HUES48 (cell line): ENCODE measurements around the gene MAGI3.
A peak's percentile ranks its signal among the peaks of the same experiment; 100 is the strongest.

Experiments
- H3K27ac ChIP-seq: one replicate; pipeline ENCODE4 v1.7.0; 2013; ENCODE audit warnings: low read depth, low read length, inconsistent platforms
- H3K27me3 ChIP-seq: 2 replicates; pipeline ENCODE4 v1.6.1; 2013; ENCODE audit warnings: mild to moderate bottlenecking, low read length; ENCODE audit not compliant: control insufficient read depth, insufficient read depth
- H3K36me3 ChIP-seq: 2 replicates; pipeline ENCODE4 v1.6.1; 2013; ENCODE audit warnings: low read length; ENCODE audit not compliant: control insufficient read depth, insufficient read depth
- H3K4me1 ChIP-seq: 2 replicates; pipeline ENCODE4 v1.6.1; 2013; ENCODE audit warnings: mild to moderate bottlenecking, low read length; ENCODE audit not compliant: control insufficient read depth, insufficient read depth
- H3K4me3 ChIP-seq: 2 replicates; pipeline ENCODE4 v1.5.1; 2013; ENCODE audit warnings: mild to moderate bottlenecking, low read depth, low read length
- H3K9ac ChIP-seq: 2 replicates; pipeline ENCODE4 v1.6.1; 2013; ENCODE audit warnings: mild to moderate bottlenecking, low read depth, low read length, moderate library complexity
- H3K9me3 ChIP-seq: 2 replicates; pipeline ENCODE4 v1.6.1; 2013; ENCODE audit warnings: low read length; ENCODE audit not compliant: control insufficient read depth, insufficient read depth

MAGI3 gene

DNA sequence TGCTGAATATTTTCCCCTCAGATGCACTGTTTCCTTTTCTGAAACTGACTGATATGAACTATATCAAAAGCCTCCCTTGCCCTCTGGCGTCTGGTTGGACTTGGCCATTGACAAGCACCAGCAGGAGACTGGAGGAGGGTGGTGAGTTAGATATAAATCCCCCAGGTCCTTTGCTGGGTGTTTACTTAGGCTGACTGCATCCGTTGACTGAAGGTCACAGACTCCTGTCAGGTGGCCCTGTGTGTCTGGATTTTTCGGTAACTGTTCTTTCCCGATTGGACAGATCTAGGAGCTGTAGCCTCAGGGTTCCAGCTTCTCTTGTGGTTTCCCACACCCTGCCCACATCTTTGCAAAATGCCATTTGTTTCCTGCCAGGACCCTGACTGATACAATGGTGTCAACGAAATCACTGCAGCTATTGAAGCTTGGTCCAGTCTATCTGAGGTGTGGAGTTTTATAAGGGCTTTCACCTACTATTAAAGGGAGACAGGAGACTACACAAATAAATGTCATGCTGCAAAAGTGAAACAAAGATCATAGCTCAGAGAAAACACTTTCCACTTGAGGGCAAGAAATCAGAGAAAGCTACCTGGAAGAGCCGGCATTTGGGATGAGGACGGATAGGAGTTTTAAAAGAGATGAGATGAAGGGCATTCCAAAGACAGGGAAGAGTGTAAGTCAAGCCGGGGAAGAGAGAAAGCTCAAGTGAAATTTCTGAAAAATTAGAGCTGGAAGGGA, 1.5 kb upstream of the MAGI3 start:
- H3K27me3 ChIP-seq, result peaks cover 13% of the 10 kb centered on the region
- H3K4me3 ChIP-seq, result peak overlapping the region; percentile 78

DNA sequence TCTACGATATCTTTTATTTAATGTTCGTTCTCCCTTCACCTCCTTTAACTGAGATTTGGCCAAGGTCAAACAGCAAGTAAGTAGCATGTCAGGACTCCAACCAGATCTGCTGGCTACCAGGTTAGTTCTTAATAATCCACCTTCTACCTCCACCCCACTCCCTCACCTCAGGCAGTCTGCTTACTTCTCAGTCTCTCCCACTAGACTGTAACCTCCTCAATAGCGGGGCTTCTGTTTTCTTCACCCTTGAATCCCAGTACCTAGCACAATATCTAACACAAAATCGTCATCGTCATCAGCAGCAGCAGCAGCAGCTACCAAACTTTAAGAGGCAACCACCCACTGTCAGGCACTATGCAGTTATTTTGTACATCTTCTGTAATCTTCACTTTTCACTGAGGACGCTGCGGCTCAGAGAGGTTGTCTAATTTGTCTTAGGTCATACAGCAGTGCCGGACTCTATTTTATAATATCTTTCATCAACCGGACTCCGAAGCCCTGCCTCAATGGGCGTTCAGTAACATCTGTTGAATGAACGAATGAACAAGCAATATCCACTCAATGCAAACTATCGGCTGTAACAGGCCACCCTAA, 859 bp upstream of the MAGI3 start:
- Histone ChIP-seq H3K4me1 (peaks cover 19% of the 10 kb centered on the region), H3K27me3 (peaks cover 13% of the 10 kb centered on the region), H3K27ac (peak overlapping the region; percentile 69), H3K36me3 (no peaks in the 10 kb centered on the region), H3K4me3 (peak overlapping the region; percentile 78), H3K9me3 (no peaks in the 10 kb centered on the region; the same call in 1 of the 2 replicates), H3K9ac (peak overlapping the region; percentile 9)

More for the DNA sequence above, 1.5 kb upstream of the MAGI3 start:
- Histone ChIP-seq H3K9ac (no peak overlapping the region), H3K27ac (no peak overlapping the region), H3K4me1 (peaks cover 18% of the 10 kb centered on the region), H3K9me3 (no peaks in the 10 kb centered on the region; the same call in 1 of the 2 replicates), H3K36me3 (no peaks in the 10 kb centered on the region)

DNA sequence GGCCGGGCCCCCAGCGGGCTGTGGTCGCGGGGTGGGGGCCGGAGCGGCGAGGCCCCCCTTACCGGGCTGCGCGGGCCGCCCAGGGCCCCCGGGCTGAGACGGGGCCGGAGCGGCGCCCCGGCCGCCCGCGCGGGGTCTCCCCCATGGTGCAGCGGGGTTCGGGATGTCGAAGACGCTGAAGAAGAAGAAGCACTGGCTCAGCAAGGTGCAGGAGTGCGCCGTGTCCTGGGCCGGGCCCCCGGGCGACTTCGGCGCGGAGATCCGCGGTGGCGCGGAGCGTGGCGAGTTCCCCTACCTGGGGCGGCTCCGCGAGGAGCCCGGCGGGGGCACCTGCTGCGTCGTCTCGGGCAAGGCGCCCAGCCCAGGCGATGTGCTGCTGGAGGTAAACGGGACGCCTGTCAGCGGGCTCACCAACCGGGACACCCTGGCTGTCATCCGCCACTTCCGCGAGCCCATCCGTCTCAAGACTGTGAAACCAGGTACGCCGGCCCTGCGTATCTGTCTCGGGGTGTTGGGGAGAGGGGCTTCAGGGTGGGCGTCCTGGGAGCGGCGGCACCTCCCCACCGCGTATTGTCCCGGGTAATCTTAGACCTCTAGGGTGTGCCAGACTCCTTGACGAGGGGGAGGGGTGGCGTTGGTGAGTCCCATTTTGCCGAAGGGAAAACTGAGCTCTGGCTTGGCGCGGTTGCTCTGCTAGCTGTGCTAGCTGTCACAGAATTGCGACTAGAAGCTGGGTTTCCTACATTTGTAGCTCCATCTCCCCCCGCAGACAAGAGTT, 745 bp downstream of the MAGI3 start:
- Histone ChIP-seq H3K4me3 (peak overlapping the region; percentile 86), H3K4me1 (peaks cover 22% of the 10 kb centered on the region), H3K9ac (peak overlapping the region; percentile 55), H3K27ac (peak overlapping the region; percentile 86), H3K9me3 (no peaks in the 10 kb centered on the region), H3K36me3 (no peaks in the 10 kb centered on the region), H3K27me3 (peaks cover 13% of the 10 kb centered on the region)

DNA sequence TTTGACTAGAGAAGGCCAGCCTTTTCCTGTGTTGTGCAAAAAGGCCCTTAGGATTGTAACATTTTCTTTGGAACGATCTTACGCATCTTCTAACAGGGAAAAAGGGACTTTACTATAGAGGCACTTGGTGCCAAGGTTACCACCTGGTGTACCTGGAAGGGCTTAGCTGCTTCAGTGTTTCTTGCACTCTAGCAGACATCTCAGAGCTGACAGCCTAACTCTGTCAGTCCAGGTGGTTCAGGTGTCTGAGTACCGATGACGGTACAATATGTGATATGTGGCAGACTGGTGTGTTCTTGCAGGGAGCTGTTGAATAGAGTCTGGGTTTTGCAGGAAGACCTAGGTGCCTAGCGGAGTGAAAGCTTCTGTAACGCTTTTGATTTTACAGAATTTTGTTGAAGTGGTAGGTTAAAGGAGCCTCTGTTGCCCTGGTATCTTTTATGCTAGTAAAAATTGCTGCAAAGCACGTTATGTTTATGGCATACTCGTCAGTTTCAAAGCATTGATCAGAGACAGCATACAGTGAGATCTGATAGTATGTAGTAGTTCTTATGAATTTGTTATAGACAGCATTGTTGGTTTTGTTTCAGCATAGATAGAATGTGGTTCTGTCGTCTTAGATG, 1.4 kb downstream of the MAGI3 start:
- Histone ChIP-seq H3K9me3 (no peaks in the 10 kb centered on the region), H3K9ac (no peak overlapping the region), H3K4me1 (peaks cover 22% of the 10 kb centered on the region), H3K27me3 (peaks cover 13% of the 10 kb centered on the region), H3K4me3 (peak overlapping the region; percentile 86), H3K27ac (no peak overlapping the region), H3K36me3 (no peaks in the 10 kb centered on the region)

DNA sequence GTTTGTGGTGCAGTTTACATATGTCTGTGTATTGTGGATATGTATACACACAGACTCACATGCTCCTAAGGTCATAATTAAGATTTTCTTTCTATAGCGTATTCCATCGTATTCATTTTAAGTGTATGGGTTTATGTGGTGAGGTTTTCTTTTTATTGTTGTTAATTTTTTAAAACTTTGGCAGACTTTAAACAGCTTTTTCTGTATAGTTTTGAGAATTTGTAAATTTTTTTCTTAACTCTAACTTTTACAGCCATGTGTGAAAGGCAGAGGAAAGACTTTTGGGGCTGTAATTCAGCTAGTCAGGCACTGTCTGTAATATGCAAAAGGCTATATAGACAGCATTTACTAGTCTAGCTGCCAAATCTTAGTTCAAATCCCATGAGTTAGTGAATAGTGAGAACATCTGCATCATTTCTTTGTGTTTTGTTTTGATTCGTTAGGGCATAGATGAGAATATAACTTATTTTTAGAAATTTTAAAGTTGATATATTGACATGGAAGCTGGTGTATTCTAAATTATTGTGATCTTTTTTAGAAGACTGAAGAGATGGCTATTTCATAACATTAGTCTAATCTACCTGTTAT, 2.3 kb downstream of the MAGI3 start:
- Histone ChIP-seq H3K27ac (no peak overlapping the region), H3K4me1 (peaks cover 26% of the 10 kb centered on the region), H3K9me3 (no peaks in the 10 kb centered on the region), H3K36me3 (no peaks in the 10 kb centered on the region), H3K9ac (no peak overlapping the region), H3K4me3 (no peak overlapping the region), H3K27me3 (peaks cover 13% of the 10 kb centered on the region)

DNA sequence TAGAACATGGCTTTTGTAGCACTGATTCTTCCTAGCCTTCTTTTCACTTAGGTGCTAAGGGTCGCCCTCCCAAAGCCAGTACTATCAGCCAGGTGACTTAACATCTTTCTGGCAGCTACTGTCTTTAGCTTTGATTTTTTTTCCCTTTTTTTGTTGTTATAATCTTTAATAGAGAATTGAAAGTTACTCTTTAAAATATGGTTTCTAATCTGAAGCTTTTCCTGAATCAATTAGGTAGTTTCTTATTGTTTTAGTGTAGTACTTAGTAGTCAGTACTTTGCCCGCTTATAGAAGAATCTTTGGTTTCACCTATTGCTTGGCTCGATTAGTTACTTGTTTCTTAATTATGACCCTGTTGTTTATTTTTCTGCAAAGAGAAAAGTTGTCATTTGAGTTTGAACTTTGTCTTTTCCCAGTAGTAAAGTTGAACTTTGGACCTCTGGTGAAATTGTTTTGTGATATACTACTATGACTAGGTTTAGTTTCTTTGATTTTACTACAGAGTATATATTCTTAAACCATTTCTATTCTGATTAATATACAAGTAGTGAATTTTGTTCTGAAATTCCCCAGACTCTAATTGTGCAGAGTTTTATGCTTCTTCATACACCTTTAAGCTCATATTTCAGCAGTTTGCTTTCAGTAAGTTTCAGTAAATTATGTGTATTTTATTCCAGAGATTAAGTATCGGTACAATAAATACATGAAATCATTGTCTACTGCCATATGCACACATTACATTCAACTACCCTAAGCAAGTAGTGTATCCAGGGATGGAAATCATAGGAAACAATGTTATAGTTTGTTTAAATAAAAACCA, 3.9 kb downstream of the MAGI3 start:
- no peaks in the 10 kb centered on the region for H3K36me3 ChIP-seq
- no peak overlapping the region for H3K4me3 ChIP-seq
- peaks cover 20% of the 10 kb centered on the region for H3K4me1 ChIP-seq
- H3K27me3 ChIP-seq, result peaks cover 13% of the 10 kb centered on the region
- no peaks in the 10 kb centered on the region for H3K9me3 ChIP-seq
- H3K9ac ChIP-seq, result no peak overlapping the region
- no peak overlapping the region for H3K27ac ChIP-seq

DNA sequence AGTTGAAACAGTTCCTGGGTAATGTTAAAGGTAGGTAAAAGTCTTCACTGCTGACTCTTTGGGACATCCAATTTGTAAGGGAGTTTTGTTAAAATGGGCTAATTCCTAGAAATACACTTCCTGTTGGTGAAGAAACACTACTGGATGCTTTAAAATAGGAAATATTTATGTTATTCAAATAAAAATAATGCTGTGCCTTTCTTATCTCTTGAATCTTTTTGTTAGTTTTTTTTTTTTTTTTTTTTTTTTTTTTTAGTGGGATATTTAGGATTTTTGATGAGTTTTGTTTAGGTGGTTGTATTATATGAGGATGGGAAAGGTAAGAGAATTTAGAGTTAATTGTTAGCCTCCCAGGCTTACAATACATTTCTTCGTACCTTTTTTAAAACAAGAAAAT, 4.5 kb downstream of the MAGI3 start:
- Histone ChIP-seq H3K27ac (no peak overlapping the region), H3K9me3 (no peaks in the 10 kb centered on the region), H3K4me3 (no peak overlapping the region), H3K4me1 (peaks cover 18% of the 10 kb centered on the region), H3K9ac (no peak overlapping the region), H3K36me3 (no peaks in the 10 kb centered on the region), H3K27me3 (peaks cover 13% of the 10 kb centered on the region)

DNA sequence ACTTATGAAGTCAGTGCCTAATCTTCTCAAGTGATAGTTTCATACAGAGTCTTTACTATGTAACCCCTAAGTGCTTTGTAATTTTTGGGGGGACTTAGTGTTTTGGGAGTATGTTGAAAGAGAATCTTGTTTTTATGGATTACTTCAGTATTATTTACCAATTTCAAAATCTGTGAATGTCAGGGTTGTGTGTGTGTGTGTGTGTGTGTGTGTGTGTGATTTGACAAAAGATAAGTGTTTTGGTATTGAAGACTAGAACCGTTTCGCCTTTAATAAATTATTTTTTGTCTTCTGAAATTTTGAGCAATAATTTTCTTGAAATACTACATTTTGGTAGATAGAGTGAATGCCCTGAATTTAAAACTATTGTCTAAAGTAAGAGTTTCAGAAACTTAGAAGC, 5.8 kb downstream of the MAGI3 start:
- Histone ChIP-seq H3K9me3 (no peaks in the 10 kb centered on the region), H3K4me3 (no peak overlapping the region), H3K4me1 (peaks cover 18% of the 10 kb centered on the region), H3K36me3 (no peaks in the 10 kb centered on the region), H3K27me3 (peaks cover 13% of the 10 kb centered on the region), H3K9ac (no peak overlapping the region), H3K27ac (no peak overlapping the region)

DNA sequence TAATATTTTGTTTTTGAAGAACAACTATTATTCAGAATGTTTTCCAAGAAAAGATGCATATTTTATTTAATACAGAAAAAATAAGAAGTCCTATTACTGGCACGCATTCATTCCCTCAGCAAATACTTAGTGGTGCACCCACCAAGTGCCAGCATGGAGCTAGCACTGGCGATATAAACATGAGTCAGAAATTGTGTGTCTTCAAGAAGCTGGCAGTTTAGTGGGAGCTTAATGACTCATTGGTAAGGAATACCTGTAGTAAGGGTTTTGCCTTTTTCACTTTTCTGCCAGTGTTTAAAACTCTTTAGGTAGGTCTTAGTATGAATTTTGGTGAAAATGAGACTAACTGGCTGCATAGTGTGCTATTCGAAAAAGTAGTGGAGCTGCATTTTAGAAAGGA, 6.3 kb downstream of the MAGI3 start:
- H3K4me3 ChIP-seq, result no peak overlapping the region
- peaks cover 9% of the 10 kb centered on the region for H3K27me3 ChIP-seq
- H3K9me3 ChIP-seq, result no peaks in the 10 kb centered on the region
- H3K27ac ChIP-seq, result peak overlapping the region; percentile 21
- H3K9ac ChIP-seq, result no peak overlapping the region
- H3K4me1 ChIP-seq, result peaks cover 16% of the 10 kb centered on the region
- H3K36me3 ChIP-seq, result no peaks in the 10 kb centered on the region

DNA sequence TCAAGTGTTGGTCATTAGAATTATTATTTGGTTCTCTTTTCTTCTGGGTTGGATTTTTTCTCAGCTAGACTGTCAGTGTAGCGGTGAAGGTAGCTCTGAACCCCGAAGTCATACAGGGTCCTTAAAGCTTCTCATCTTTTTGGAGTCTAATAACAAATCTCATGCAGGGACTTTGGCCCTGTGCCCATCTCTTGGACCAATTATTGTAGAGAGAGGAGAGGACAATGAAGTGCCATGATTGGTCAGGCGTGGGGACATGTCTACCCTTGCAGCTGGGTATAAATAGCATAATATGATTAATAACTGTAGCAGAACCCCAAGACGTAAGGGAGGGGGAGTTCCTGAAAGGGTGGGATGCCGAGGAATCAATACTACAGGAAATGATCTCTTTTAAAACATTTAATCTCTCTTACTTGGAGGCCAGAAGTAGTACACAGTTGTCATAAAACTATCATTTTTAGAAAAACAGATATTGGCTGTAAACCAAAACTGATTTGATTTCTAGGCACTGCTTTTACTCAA, 8.8 kb downstream of the MAGI3 start:
- no peak overlapping the region for H3K27ac ChIP-seq

More for the DNA sequence above, 8.8 kb downstream of the MAGI3 start:
- no peaks in the 10 kb centered on the region for H3K9me3 ChIP-seq
- no peak overlapping the region for H3K4me3 ChIP-seq
- H3K27me3 ChIP-seq, result no peaks in the 10 kb centered on the region
- H3K4me1 ChIP-seq, result peaks cover 27% of the 10 kb centered on the region
- no peak overlapping the region for H3K9ac ChIP-seq
- no peaks in the 10 kb centered on the region for H3K36me3 ChIP-seq
